H54 (cell line): Measurements from ENCODE around the gene THUMPD3.
A peak's percentile ranks its signal among the peaks of the same experiment; 100 is the strongest.

Experiments used
- DNase-seq: peaks from one replicate; pipeline ENCODE4 v3.0.0; 2011; ENCODE audit warnings: low spot score, mixed read lengths; ENCODE audit not compliant: insufficient read length
- FAIRE-seq: peaks from 3 replicates; lab custom pipeline; 2011; peaks lifted over from hg19 to GRCh38; lab: Jason Lieb, UNC
- POLR2A ChIP-seq: IDR thresholded peaks from 2 replicates; pipeline ENCODE4 v1.6.1; 2011; ENCODE audit warnings: low read depth, mild to moderate bottlenecking, low read length

The THUMPD3 gene, protein sequence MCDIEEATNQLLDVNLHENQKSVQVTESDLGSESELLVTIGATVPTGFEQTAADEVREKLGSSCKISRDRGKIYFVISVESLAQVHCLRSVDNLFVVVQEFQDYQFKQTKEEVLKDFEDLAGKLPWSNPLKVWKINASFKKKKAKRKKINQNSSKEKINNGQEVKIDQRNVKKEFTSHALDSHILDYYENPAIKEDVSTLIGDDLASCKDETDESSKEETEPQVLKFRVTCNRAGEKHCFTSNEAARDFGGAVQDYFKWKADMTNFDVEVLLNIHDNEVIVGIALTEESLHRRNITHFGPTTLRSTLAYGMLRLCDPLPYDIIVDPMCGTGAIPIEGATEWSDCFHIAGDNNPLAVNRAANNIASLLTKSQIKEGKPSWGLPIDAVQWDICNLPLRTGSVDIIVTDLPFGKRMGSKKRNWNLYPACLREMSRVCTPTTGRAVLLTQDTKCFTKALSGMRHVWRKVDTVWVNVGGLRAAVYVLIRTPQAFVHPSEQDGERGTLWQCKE

DNA sequence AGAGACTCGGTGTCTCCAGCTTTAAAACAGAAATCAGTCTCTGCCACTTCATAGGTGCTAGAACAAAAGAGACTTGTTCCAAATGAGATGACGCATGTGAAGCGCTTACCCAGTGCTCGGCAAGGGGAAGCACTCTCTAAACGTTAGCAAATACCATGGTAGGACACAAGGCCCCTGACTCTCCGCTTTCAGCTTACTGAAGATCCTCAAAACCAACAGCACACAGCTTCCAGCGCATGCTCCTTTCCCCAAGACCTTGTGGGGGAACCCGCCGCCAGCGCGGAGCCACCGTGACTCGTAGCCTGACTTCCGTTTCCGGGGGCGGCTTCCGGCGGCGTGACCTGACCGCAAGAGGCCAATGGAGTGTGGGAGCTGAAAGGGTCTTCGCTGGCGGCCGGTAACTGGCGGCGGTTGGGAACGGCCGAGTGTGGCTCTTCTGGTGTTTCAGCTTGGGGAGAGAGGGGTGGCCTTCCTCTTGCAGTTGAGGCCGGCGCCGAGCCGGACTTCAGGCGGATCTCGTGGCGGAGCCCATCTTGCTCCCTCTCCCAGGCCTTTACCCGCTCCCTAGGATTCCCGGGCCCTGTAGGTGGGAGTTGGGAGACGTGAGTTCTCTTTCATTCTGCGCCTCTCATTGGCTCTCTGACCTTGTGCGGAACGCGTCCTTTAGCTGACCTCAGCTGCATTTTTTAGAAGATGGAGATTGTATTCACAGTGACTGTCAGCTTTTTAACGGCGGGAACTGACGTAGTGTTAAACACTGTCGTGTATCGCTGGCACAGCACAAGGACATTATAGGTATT, at the start of gene THUMPD3:
Gene THUMPD3, plus strand, starts transcription at position 324 of the 800 bp plus-strand sequence. CDS start 2,015 bp downstream, outside the sequence.
- peak; percentile 79 for DNase-seq
- TF ChIP-seq POLR2A, result peak; percentile 58
- FAIRE-seq, result peak; percentile 58

DNA sequence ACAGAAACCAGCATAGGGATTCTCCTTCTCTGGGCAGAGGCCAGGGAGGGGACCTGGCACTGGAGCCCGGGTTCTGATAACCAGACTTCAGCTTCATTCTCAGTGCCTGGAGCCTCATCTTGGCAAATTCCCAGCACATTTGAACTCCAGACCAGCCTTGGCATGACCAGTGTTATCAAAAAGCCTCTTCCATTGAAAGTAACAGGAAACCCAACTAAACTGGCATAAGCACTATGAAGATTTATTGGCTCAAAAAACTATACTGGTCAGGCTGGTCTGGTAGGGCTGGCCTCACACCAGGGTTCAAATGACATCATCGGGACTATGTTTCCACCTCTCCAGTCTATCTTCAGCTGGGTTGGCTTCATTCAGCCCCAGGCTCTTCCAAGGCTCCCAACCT, 48.1 kb upstream of the THUMPD3 start:
- DNase-seq, result no peak
- no peak for FAIRE-seq
- no peak for TF ChIP-seq POLR2A

DNA sequence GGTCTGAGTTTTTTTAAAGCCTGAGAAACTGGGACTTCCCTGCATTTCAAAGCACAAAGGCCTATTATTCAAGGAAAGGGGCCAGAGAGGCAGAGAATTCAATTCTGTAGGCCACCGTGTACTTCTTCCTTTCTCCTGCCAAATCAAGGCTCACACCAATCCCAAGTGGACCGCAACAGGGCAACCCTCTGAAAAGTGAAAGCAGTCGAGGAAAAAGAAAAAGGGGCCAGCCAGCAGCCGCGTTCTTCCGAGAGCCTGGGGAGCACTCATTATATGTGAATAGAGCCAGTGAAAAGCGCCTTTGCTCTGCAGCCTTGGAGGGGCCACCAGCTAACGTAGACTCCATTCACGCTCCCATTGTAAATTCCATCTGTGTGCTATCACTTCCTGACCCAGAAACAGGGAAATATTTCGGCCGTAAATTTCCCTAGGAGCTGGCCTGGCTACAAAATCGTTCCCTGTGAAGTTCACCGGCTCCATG, 45.9 kb upstream of the THUMPD3 start:
- DNase-seq (peak; percentile 45), FAIRE-seq (peak; percentile 60)
- no peak for TF ChIP-seq POLR2A

DNA sequence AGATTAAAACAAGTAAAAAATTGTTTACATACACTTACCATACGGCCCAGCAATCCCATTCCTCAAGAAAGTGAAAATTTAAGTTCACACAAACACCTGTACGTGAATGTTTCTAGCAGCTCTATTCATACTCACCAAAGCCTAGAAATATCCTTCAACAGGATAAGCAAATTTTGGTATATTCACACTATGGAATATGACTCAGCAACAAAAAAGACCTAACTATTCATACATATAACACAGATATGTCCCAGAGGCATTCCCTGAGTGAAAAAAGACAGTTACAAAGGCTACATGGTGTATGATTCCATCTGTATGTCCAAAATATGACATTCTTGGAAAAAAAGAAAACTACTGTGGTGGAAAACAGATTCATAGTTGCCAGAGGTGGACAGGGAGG, 40.1 kb upstream of the THUMPD3 start:
- DNase-seq (no peak), FAIRE-seq (no peak)
- TF ChIP-seq POLR2A, result no peak

DNA sequence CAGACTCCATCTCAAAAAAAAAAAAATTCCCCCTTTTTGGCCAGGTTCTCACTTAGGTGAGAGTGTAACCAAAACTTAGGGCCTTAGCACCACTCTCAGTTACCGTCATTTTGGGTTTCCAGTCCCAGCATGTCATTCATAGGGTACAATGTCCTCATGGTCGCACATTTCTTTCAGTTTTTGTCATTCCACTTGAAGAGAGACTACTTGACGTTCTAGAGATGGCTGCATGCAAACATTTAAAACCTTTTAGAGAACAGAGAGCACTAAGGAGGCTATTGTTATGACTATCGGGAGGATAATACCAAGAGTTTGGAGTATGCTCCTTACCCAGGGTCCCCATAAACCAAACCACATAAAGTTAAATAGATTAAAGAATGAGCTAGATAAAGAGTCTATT, 37.9 kb upstream of the THUMPD3 start:
- DNase-seq (no peak), FAIRE-seq (no peak)
- no peak for TF ChIP-seq POLR2A

DNA sequence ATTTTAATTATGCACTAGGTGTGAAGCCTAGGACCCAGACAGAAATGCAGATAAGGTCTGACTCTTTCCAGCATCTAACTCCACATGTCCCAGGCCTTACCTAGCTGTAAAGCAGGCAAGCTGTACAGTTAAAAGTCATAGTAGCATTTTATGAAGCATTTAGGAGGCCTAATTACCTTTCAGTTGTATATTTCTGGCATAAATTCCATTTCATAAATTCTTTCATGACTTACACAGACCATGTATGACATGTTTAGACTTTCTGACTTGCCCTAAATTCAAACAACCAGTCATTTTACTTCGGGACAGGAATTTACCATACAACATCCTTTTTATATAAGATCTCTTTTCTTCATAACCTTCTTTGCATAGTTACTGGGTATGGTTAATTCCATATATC, 35.3 kb upstream of the THUMPD3 start:
- DNase-seq (no peak), FAIRE-seq (no peak)
- no peak for TF ChIP-seq POLR2A

DNA sequence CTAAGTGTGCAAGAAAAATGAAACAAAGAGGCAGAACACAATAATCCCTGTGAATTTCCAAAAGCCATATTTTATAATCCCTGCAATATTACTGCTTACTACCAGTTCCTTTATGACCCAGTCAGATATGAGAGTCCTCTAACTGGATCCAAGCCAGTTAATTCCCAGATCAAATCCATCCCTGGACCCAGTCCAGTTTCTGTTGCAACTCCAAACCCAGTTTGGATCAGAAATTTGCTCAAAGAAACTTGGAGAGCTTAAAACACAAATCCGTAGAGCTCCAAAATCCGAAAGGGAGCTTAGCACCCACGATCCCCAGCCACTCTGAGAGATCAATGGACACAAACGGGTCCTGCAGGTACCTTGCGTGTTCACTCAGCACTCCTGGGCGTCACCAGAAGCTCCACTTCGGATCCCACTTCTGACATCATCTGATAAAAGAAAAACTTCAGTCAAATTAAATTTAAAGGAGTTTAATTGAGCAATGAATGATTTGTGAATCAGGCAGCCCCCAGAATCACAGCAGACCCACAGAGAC, 32.6 kb upstream of the THUMPD3 start:
- FAIRE-seq (no peak), DNase-seq (no peak)
- TF ChIP-seq POLR2A, result no peak

DNA sequence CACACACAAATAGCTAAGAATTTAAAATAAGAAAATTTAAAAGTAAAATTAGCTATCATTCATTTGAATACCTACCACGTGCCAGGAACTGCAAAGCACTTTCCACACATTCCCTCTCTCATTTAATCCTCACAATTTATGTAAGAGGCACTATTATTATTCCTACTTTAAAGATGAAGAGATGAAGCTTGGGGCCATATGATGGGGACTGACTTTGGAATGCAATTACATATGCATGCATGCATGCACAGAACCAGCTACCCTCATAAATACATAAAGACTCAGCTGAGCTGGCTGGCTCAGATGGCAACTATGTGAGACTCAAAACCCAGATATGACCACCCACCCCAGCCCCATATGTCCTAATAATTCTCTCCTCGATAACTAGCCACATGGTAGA, 31.7 kb upstream of the THUMPD3 start:
- FAIRE-seq, result no peak
- DNase-seq, result no peak
- TF ChIP-seq POLR2A, result no peak

DNA sequence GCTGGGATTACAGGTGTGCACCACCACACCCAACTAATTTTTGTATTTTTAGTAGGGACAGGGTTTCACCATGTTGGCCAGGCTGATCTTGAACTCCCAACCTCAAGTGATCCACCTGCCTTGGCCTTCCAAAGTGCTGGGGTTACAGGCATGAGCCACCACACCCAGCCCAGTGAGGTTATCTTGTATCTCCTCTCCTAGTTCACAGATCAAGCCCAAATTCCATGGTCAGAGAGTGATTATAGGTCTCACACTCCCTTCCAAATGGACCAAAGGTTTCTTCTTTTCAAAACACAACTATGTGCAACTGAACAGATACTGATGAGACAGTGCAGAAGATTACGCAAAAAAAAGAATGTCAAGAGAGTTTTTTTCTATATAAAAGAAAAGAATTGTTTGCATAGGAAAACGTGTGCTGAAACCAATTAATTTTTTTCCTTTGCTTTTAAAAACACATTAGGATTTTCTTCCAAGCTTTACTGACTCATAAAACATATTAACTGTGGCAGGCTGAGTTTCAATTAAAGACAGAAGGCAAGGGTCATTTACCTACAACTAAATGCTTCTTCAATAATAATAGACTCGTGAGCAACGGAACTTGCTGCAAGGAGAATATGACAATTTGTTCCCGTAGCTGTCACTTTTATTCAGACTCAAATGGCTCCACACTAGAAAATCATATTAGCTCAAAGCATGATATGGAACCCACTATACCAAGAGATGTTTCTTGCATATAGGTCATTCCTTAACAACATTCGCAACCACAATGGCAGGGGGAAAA, 30.4 kb upstream of the THUMPD3 start:
- FAIRE-seq (no peak), DNase-seq (no peak)
- TF ChIP-seq POLR2A, result no peak

DNA sequence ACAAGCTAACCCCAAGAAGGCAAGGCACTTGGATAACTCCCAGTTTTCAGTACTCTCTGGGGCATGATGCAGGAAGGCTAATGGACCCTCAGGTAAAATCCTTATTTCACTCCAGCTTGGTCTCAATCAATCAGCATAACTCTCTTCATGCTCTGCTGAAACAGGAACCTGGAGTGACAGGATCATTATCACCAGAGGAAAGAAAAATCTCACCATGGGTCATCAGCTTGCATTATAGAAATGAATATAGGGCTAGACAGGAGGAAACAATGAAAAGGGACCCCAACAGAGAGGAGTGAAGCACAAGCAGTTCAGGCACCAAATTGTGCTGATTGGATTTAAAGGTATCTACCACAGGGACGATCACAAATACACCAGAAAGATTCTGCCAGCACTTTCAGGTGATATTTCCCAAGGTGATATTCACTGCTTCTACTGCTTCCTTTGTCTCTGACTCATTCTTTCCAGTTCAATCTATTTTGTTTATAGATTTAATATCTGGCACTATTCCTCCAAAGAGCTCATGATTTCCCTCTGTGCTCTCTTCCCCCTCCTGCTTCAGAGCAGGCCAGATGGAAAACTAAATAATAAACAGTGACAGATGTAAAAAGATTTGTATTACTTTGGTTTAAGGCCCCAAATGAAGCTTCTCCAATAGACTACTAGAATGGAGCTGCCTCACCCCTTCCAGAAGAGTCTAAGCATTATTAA, 22.9 kb upstream of the THUMPD3 start:
- no peak for TF ChIP-seq POLR2A
- no peak for FAIRE-seq
- DNase-seq, result no peak

DNA sequence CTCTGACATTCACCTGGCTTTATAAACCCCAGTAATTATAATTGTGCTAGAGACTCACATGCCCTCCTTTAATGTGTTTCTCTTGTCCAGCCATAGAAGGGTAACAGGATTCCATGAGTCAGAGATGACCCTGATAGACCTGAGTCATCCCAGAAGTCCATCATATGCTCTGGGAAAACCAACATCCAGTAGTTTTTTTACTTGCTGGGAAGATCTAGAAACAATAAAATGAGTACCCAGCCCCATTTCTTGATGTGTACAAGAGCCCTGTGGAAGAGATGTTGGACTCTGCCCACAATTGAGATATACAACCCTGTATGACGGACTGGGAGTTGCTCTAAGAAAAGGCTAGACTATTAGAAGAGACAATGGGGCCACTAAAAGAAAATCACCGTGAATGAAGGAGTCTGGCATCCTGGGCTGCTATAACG, 22.4 kb upstream of the THUMPD3 start:
- DNase-seq (peak; percentile 49), FAIRE-seq (peak; percentile 78)
- no peak for TF ChIP-seq POLR2A

DNA sequence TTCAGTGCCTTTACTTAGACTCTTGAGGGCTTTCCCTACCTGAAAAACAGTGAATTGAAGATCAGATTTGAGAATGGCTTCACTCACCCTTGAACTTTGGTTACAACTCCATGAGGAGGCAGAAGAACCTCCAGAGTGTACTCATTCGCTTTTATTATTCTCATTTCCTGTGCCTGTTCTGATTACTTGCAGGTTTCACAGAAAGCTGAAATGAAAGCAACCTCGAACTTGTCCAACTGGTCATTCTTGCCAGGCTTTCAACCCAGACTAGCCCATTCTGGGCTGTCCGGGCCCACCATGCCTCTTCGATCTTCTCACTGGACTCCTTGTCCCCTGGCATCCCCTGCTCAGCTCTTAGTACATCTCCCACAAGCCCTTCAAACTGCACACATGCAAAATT, 20.2 kb upstream of the THUMPD3 start:
- no peak for DNase-seq
- no peak for TF ChIP-seq POLR2A
- FAIRE-seq, result no peak

DNA sequence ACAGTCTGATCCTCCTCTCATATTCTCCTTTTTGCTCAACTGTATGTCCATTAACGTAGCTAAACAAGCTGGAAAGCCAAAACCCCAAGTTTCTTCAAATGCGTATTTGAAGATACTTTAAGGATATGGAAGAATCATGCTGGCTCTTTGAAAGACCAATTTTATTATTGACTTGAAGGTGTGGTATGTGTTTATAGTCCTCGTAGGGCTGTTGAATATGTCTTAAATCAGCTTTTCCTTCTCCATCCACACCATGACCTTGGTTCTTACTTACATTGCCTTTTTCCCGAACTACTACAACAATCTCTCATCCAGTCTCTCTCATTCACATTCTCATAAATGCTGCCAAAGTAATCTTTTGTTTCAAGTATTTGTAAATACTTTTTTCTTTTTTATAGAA, 19.7 kb upstream of the THUMPD3 start:
- no peak for TF ChIP-seq POLR2A
- DNase-seq (no peak), FAIRE-seq (no peak)
